ENCODE results near the gene STYK1.
"Not testable (repeated sequence)": the region's sequence is repeated elsewhere in the genome, so short reads cannot be mapped to it uniquely, and the experiment has no call there.

Gene STYK1

GRCh38 chr12:10669533-10669932, 4.3 kb downstream of the STYK1 start:
- Histone ChIP-seq H3K27ac (ENCODE audit: low read depth, low read length) (no peak overlapping the region), H3K4me3 (ENCODE audit: low read length) (no peak overlapping the region)

GRCh38 chr12:10668526-10668925, 5.3 kb downstream of the STYK1 start:
- Histone ChIP-seq H3K9ac (ENCODE audit: low read length) (no peak overlapping the region), H3K36me3 (ENCODE audit: control insufficient read depth, insufficient read depth, low read length) (no peaks in the 10 kb centered on the region), H3K27ac (ENCODE audit: low read depth, low read length) (no peak overlapping the region), H3K27me3 (ENCODE audit: control insufficient read depth, insufficient read depth, low read length) (no peaks in the 10 kb centered on the region), H3K4me3 (ENCODE audit: low read length) (no peak overlapping the region), H3K4me1 (ENCODE audit: control insufficient read depth, insufficient read depth, low read length) (no peaks in the 10 kb centered on the region)

More at GRCh38 chr12:10669533-10669932, 4.3 kb downstream of the STYK1 start:
- Histone ChIP-seq H3K9ac (ENCODE audit: low read length) (no peak overlapping the region), H3K27me3 (ENCODE audit: control insufficient read depth, insufficient read depth, low read length) (no peaks in the 10 kb centered on the region), H3K36me3 (ENCODE audit: control insufficient read depth, insufficient read depth, low read length) (no peaks in the 10 kb centered on the region), H3K4me1 (ENCODE audit: control insufficient read depth, insufficient read depth, low read length) (no peaks in the 10 kb centered on the region)

- no peak overlapping the region for H3K27ac ChIP-seq (ENCODE audit: low read depth, low read length)
- H3K27me3 ChIP-seq (ENCODE audit: control insufficient read depth, insufficient read depth, low read length) = no peaks in the 10 kb centered on the region
- no peaks in the 10 kb centered on the region for H3K4me1 ChIP-seq (ENCODE audit: control insufficient read depth, insufficient read depth, low read length)
- no peak overlapping the region for H3K4me3 ChIP-seq (ENCODE audit: low read length)
- no peaks in the 10 kb centered on the region for H3K36me3 ChIP-seq (ENCODE audit: control insufficient read depth, insufficient read depth, low read length)
- H3K9ac ChIP-seq (ENCODE audit: low read length) = no peak overlapping the region
These were observed 6.3 kb downstream of the STYK1 start for GRCh38 chr12:10667581-10667980.

- H3K4me3 ChIP-seq (ENCODE audit: low read length) = no peak overlapping the region
- H3K27ac ChIP-seq (ENCODE audit: low read depth, low read length) = no peak overlapping the region
- H3K9ac ChIP-seq (ENCODE audit: low read length) = no peak overlapping the region
- no peaks in the 10 kb centered on the region for H3K27me3 ChIP-seq (ENCODE audit: control insufficient read depth, insufficient read depth, low read length)
- H3K36me3 ChIP-seq (ENCODE audit: control insufficient read depth, insufficient read depth, low read length) = no peaks in the 10 kb centered on the region
- H3K4me1 ChIP-seq (ENCODE audit: control insufficient read depth, insufficient read depth, low read length) = no peaks in the 10 kb centered on the region
These were observed 9.4 kb downstream of the STYK1 start for GRCh38 chr12:10664499-10664898.

- Histone ChIP-seq H3K4me1 (ENCODE audit: control insufficient read depth, insufficient read depth, low read length) (no peaks in the 10 kb centered on the region), H3K36me3 (ENCODE audit: control insufficient read depth, insufficient read depth, low read length) (no peaks in the 10 kb centered on the region), H3K4me3 (ENCODE audit: low read length) (no peak overlapping the region), H3K9ac (ENCODE audit: low read length) (no peak overlapping the region), H3K27me3 (ENCODE audit: control insufficient read depth, insufficient read depth, low read length) (no peaks in the 10 kb centered on the region), H3K27ac (ENCODE audit: low read depth, low read length) (no peak overlapping the region)
These were observed 10.0 kb downstream of the STYK1 start for GRCh38 chr12:10663869-10664268.

GRCh38 chr12:10661338-10661737, 12.5 kb downstream of the STYK1 start:
- H3K27ac ChIP-seq (ENCODE audit: low read depth, low read length) = no peak overlapping the region
- no peaks in the 10 kb centered on the region for H3K4me1 ChIP-seq (ENCODE audit: control insufficient read depth, insufficient read depth, low read length)
- no peak overlapping the region for H3K9ac ChIP-seq (ENCODE audit: low read length)
- no peak overlapping the region for H3K4me3 ChIP-seq (ENCODE audit: low read length)
- no peaks in the 10 kb centered on the region for H3K27me3 ChIP-seq (ENCODE audit: control insufficient read depth, insufficient read depth, low read length)
- no peaks in the 10 kb centered on the region for H3K36me3 ChIP-seq (ENCODE audit: control insufficient read depth, insufficient read depth, low read length)

- Histone ChIP-seq H3K4me3 (ENCODE audit: low read length) (no peak overlapping the region), H3K27ac (ENCODE audit: low read depth, low read length) (no peak overlapping the region), H3K9ac (ENCODE audit: low read length) (no peak overlapping the region), H3K36me3 (ENCODE audit: control insufficient read depth, insufficient read depth, low read length) (no peaks in the 10 kb centered on the region), H3K4me1 (ENCODE audit: control insufficient read depth, insufficient read depth, low read length) (no peaks in the 10 kb centered on the region), H3K27me3 (ENCODE audit: control insufficient read depth, insufficient read depth, low read length) (no peaks in the 10 kb centered on the region)
These were observed 19.8 kb downstream of the STYK1 start for GRCh38 chr12:10654003-10654402.

GRCh38 chr12:10652192-10652591, 21.7 kb downstream of the STYK1 start:
- H3K36me3 ChIP-seq (ENCODE audit: control insufficient read depth, insufficient read depth, low read length) = no peaks in the 10 kb centered on the region
- H3K27me3 ChIP-seq (ENCODE audit: control insufficient read depth, insufficient read depth, low read length) = no peaks in the 10 kb centered on the region
- H3K4me3 ChIP-seq (ENCODE audit: low read length) = no peak overlapping the region
- H3K9ac ChIP-seq (ENCODE audit: low read length) = no peak overlapping the region
- no peak overlapping the region for H3K27ac ChIP-seq (ENCODE audit: low read depth, low read length)
- no peaks in the 10 kb centered on the region for H3K4me1 ChIP-seq (ENCODE audit: control insufficient read depth, insufficient read depth, low read length)

GRCh38 chr12:10646576-10646975, 27.3 kb downstream of the STYK1 start:
- H3K4me1 ChIP-seq (ENCODE audit: control insufficient read depth, insufficient read depth, low read length); H3K4me3 ChIP-seq (ENCODE audit: low read length): not testable (repeated sequence)

GRCh38 chr12:10645910-10646309, 27.9 kb downstream of the STYK1 start:
- Histone ChIP-seq H3K4me3 (ENCODE audit: low read length) (no peak overlapping the region), H3K4me1 (ENCODE audit: control insufficient read depth, insufficient read depth, low read length) (no peaks in the 10 kb centered on the region), H3K36me3 (ENCODE audit: control insufficient read depth, insufficient read depth, low read length) (no peaks in the 10 kb centered on the region), H3K9ac (ENCODE audit: low read length) (no peak overlapping the region), H3K27me3 (ENCODE audit: control insufficient read depth, insufficient read depth, low read length) (no peaks in the 10 kb centered on the region), H3K27ac (ENCODE audit: low read depth, low read length) (no peak overlapping the region)

More at GRCh38 chr12:10646576-10646975, 27.3 kb downstream of the STYK1 start:
- H3K27ac ChIP-seq (ENCODE audit: low read depth, low read length); H3K36me3 ChIP-seq (ENCODE audit: control insufficient read depth, insufficient read depth, low read length); H3K9ac ChIP-seq (ENCODE audit: low read length); H3K27me3 ChIP-seq (ENCODE audit: control insufficient read depth, insufficient read depth, low read length): not testable (repeated sequence)

- Histone ChIP-seq H3K27ac (ENCODE audit: low read depth, low read length) (no peak overlapping the region), H3K4me3 (ENCODE audit: low read length) (no peak overlapping the region), H3K9ac (ENCODE audit: low read length) (no peak overlapping the region), H3K4me1 (ENCODE audit: control insufficient read depth, insufficient read depth, low read length) (no peaks in the 10 kb centered on the region), H3K27me3 (ENCODE audit: control insufficient read depth, insufficient read depth, low read length) (no peaks in the 10 kb centered on the region), H3K36me3 (ENCODE audit: control insufficient read depth, insufficient read depth, low read length) (no peaks in the 10 kb centered on the region)
These were observed 31.9 kb downstream of the STYK1 start for GRCh38 chr12:10641735-10642500.

- Histone ChIP-seq H3K27ac (ENCODE audit: low read depth, low read length) (no peak overlapping the region), H3K9ac (ENCODE audit: low read length) (no peak overlapping the region), H3K4me1 (ENCODE audit: control insufficient read depth, insufficient read depth, low read length) (no peaks in the 10 kb centered on the region), H3K27me3 (ENCODE audit: control insufficient read depth, insufficient read depth, low read length) (no peaks in the 10 kb centered on the region), H3K36me3 (ENCODE audit: control insufficient read depth, insufficient read depth, low read length) (no peaks in the 10 kb centered on the region), H3K4me3 (ENCODE audit: low read length) (no peak overlapping the region)
These were observed 35.1 kb downstream of the STYK1 start for GRCh38 chr12:10638728-10639127.

GRCh38 chr12:10636611-10637010, 37.2 kb downstream of the STYK1 start:
- H3K4me3 ChIP-seq (ENCODE audit: low read length) = no peak overlapping the region
- H3K9ac ChIP-seq (ENCODE audit: low read length) = no peak overlapping the region
- no peaks in the 10 kb centered on the region for H3K36me3 ChIP-seq (ENCODE audit: control insufficient read depth, insufficient read depth, low read length)
- no peak overlapping the region for H3K27ac ChIP-seq (ENCODE audit: low read depth, low read length)
- no peaks in the 10 kb centered on the region for H3K4me1 ChIP-seq (ENCODE audit: control insufficient read depth, insufficient read depth, low read length)
- H3K27me3 ChIP-seq (ENCODE audit: control insufficient read depth, insufficient read depth, low read length) = no peaks in the 10 kb centered on the region

All from rectal smooth muscle tissue (tissue), 1 donor.